Testis (tissue), 2 donors: ENCODE results near the gene PUS7L.

Experiments used
- POLR2A ChIP-seq: fragments of 450-650 bp; IDR thresholded peaks from one replicate; pipeline ENCODE4 v1.6.1; 2017; ENCODE audit warnings: antibody characterized with exemption, mild to moderate bottlenecking, moderate library complexity
- TF ChIP-seq, protein P1 (sequence below), 3 experiments: fragments of 450-650 bp in 2 of 3; fragments of 200-600 bp in 1 of 3; sonication (generic) in 1 of 3; IDR thresholded peaks; one replicate each; pipeline ENCODE4 v1.5.1; 2016 to 2019; ENCODE audit warnings: antibody characterized with exemption in 3 of 3, mild to moderate bottlenecking in 2 of 3, moderate library complexity in 1 of 3

- TF ChIP-seq, protein P1, sequence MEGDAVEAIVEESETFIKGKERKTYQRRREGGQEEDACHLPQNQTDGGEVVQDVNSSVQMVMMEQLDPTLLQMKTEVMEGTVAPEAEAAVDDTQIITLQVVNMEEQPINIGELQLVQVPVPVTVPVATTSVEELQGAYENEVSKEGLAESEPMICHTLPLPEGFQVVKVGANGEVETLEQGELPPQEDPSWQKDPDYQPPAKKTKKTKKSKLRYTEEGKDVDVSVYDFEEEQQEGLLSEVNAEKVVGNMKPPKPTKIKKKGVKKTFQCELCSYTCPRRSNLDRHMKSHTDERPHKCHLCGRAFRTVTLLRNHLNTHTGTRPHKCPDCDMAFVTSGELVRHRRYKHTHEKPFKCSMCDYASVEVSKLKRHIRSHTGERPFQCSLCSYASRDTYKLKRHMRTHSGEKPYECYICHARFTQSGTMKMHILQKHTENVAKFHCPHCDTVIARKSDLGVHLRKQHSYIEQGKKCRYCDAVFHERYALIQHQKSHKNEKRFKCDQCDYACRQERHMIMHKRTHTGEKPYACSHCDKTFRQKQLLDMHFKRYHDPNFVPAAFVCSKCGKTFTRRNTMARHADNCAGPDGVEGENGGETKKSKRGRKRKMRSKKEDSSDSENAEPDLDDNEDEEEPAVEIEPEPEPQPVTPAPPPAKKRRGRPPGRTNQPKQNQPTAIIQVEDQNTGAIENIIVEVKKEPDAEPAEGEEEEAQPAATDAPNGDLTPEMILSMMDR (IDR thresholded peaks at IDR 0.05): no peak
- TF ChIP-seq POLR2A: no peak
Observed at GRCh38 chr12:43694879-43695278, 63.7 kb downstream of the PUS7L start.
